H54 (cell line): ENCODE results near the gene CCDC9.

Experiments used
- DNase-seq: peaks from one replicate; pipeline ENCODE4 v3.0.0; 2011; ENCODE audit warnings: low spot score, mixed read lengths; ENCODE audit not compliant: insufficient read length
- FAIRE-seq: peaks from 3 replicates; lab custom pipeline; 2011; peaks lifted over from hg19 to GRCh38; lab: Jason Lieb, UNC
- POLR2A ChIP-seq: IDR thresholded peaks from 2 replicates; pipeline ENCODE4 v1.6.1; 2011; ENCODE audit warnings: low read depth, mild to moderate bottlenecking, low read length

CCDC9 gene

GRCh38 chr19:47228168-47228936 lies 28.0 kb upstream of the CCDC9 start:
- no peak for TF ChIP-seq POLR2A
- DNase-seq (no peak), FAIRE-seq (no peak)

GRCh38 chr19:47228937-47229675 lies 27.2 kb upstream of the CCDC9 start:
- no peak for FAIRE-seq
- DNase-seq = no peak
- no peak for TF ChIP-seq POLR2A

GRCh38 chr19:47229676-47230053 lies 26.7 kb upstream of the CCDC9 start:
- no peak for DNase-seq
- TF ChIP-seq POLR2A = no peak
- no peak for FAIRE-seq

DNA sequence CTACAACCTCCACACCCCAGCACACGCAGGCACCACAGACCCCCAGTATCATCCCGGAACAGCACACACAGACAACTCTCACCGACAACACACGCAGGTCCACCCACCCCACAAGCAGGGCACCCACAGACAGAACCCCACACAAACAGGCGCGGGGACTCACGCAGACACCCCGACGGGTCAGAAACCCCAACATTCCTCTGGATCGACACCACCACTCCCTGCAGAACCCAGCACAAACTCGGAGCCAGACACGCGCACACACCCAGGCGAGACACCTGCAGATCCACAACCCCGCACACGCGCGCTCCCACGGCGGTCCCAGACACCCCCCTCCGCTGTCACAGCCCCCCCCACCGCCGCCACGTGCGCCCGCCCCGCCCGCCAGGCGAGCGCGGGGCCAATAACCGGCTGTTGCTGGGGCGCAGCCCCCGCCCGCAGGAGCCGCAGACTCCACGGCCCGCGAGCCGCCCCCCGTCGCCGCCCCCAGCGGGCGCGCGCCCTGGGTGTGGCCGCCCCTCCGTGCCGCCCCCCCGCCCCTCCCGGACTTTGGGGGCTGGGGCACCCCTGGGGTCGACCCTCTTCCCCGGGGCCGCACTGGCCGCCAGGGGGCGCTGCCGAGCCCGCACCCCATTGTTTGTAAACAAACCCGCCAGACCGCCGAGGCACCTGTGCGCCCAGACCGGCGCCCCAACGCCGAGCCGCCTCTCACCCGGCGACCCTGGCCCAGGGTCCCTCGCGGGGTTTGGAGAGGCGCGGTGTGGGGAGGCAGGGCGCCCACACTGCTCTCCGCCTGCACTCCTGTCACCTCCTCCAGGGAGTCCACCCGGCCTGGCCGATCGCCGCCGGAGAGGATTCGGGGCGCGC lies 26.0 kb upstream of the CCDC9 start:
- TF ChIP-seq POLR2A = no peak
- FAIRE-seq (no peak), DNase-seq (no peak)

- FAIRE-seq = no peak
- TF ChIP-seq POLR2A = no peak
- DNase-seq = no peak
These were observed 25.5 kb upstream of the CCDC9 start, which contains the start of gene BBC3 for GRCh38 chr19:47230921-47231214. Gene BBC3, minus strand, starts transcription at chr19:47231199. Its CDS starts 2,768 bp downstream, at chr19:47228431.

GRCh38 chr19:47231215-47232054 lies 24.9 kb upstream of the CCDC9 start:
- no peak; the same call in 1 of the 2 replicates for TF ChIP-seq POLR2A
- FAIRE-seq (no peak), DNase-seq (no peak)

GRCh38 chr19:47232422-47233211 lies 23.7 kb upstream of the CCDC9 start:
- no peak for FAIRE-seq
- no peak for TF ChIP-seq POLR2A
- peak; percentile 75 for DNase-seq

DNA sequence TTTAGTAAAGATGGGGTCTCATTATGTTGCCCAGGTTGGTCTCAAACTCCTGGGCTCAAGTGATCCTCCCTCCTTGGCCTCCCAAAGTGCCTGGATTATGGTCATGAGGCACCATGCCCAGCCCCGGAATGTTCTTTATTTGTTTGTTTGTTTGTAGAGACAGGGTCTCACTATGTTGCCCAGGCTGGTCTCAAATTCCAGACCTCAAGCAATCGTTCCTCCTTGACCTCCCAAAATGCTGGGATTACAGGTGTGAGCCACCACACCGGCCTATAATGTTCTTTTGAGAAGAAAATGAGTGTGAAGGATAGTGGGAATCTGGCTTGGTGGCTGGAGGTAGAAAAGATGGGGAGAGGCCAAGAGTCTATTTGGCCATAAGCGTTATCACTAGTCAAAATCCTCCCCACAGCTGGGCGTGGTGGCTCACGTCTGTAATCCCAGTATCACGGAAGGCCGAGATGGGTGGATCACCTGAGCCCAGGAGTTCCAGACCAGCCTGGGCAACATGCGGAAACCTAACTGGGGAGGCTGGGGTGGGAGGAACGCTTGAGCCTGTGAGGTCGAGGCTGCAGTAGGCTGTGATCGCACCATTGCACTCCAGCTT lies 20.2 kb upstream of the CCDC9 start:
- DNase-seq = no peak
- no peak for FAIRE-seq
- TF ChIP-seq POLR2A = no peak

- no peak for DNase-seq
- no peak for TF ChIP-seq POLR2A
- FAIRE-seq = no peak
These were observed 17.2 kb upstream of the CCDC9 start for GRCh38 chr19:47239152-47239551.

- DNase-seq (no peak), FAIRE-seq (no peak)
- no peak for TF ChIP-seq POLR2A
These were observed 16.6 kb upstream of the CCDC9 start for GRCh38 chr19:47239610-47240296.

DNA sequence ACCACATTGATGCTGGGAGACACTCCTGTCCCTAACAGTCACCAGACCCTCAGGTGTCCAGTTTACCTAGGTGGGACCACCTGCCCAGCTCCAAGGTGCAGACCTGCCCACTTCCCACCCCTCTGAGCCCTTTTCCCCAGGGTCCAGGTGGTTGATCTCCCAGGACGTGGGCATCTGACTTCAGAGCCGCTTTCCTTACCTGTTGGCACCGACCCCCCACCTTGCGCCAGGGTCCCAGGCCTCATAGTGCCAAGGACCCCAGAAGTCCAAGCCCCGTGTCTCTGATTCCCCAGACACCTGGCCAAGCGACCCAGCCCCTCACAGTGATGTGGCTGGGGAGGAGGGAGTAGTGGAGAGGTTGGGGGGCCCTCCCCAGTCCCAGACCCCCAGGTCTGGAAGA lies 15.8 kb upstream of the CCDC9 start:
- DNase-seq (no peak), FAIRE-seq (no peak)
- no peak for TF ChIP-seq POLR2A
